Right renal cortex interstitium (tissue), 3 donors: ENCODE measurements around the gene SEMA4B. TPM values are rescaled to one million over a fixed set of nuclear protein-coding genes. Genes with fewer than 3 reads are reported as not detected.
"Not testable (repeated sequence)": the region's sequence is repeated elsewhere in the genome, so short reads cannot be mapped to it uniquely, and the experiment has no call there.

Source experiments
- DNase-seq, 3 donors: peaks; one replicate each; pipeline ENCODE4 v3.0.0-alpha.2; 2013; ENCODE audit warnings: low read depth in 3 of 3, low spot score in 2 of 3
- polyA plus RNA-seq, 3 donors: library from polyadenylated mRNA; unstranded; fragments of 120-200 nt; gene quantifications; one replicate each; pipeline ENCODE4 v1.2.1, GENCODE V29; 2013; ENCODE audit not compliant: insufficient read length in 3 of 3

SEMA4B gene
- polyA plus RNA-seq = 10 to 100 TPM; 32.3 to 39.4 (median 33.0) TPM

GRCh38 chr15:90201130-90201943 lies at the start of gene SEMA4B:
SEMA4B (plus strand) TSS chr15:90201330; CDS start chr15:90201579, 249 bp downstream.
- DNase-seq = no peak

DNA sequence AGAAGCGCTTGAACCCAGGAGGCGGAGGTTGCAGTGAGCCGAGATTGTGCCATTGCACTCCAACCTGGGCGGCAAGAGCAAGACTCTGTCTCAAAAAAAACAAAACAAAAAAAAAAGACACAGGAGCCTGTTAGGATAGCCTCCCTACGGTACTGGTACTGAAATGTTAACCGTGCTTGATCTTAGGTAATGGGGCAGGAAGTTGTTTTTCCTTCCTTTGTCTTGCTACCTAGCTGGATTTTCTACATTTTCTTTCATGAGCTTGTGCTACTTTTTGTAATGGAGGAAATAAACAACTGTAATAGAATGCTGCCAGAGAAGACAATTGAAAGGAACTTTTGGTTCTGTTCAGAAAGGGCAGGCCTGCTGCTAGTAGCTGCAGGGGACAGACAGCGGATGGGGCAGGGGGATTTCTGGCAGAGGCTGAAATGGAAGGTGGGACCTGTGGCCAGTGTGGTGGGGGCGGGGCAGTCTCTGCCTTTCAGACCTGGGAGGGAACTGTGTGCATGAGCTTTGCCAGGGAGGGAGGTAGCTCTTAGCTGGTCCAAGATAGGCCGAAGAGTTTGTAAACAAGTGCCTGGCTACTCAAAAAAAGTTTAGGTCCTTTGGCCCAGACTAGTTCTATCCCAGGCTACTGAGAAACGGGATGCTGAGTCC lies 49.0 kb upstream of the SEMA4B start:
- DNase-seq = no peak

DNA sequence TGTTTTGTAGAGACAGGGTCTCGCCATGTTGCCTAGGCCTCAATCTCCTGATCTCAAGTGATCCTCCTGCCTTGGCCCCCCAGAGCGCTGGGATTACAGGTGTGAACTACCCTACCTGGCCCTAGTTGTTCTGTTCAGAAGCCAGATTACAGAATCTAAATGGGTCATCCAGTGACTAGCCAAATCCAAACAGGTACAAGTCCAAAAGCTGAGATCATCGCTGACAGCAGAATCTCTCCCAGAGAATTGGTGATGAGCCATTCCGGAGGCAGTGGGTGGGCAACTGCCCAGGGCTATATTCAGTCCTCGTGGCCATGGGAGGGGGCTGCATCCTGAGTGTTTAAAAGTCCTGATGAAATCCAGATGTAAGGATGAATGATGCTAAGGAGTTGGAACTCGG lies 47.5 kb upstream of the SEMA4B start:
- no peak for DNase-seq

DNA sequence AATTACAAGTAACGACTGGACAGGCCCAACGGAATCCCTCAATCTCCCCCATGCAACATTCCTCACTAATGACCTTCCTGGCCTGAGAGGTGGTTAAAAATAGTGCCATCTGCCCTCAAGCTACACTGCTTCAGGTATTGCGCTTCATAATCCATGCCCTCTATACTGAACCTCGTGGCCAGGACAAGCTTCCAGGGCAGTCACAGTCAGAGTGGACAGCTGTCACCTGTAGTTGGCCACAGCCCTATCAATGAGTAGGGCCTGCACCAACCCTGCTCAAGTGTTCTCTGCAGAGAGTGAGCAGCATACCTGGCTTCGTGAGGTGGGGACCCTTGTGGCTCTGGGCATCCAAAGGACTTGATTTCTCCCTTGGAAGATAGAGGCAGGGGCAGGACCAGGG lies 46.9 kb upstream of the SEMA4B start:
- DNase-seq = no peak

- DNase-seq = no peak
Measured at GRCh38 chr15:90154861-90155626, 46.1 kb upstream of the SEMA4B start.

- DNase-seq = no peak
Measured at GRCh38 chr15:90159213-90159612, 41.9 kb upstream of the SEMA4B start.

- no peak for DNase-seq
Measured at GRCh38 chr15:90160781-90161727, 40.1 kb upstream of the SEMA4B start.

DNA sequence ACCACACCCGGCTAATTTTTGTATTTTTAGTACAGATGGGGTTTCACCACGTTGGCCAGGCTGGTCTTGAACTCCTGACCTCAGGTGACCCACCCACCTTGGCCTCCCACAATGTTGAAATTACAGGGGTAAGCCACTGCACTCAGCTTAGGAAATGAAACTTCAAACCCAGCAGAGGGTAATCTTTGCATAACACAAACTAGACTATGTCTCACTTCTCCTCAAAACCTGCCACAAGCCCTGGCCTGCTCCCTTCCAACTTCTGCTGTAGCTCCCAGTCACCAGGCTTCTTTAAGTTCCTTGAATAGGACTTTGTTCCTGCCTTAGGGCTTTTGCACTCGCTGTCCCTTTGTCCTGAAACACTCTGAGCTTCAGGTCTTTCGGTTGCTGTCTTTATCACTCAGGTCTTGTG lies 39.2 kb upstream of the SEMA4B start:
- DNase-seq = no peak

GRCh38 chr15:90162956-90163355 lies 38.2 kb upstream of the SEMA4B start:
- DNase-seq = no peak

DNA sequence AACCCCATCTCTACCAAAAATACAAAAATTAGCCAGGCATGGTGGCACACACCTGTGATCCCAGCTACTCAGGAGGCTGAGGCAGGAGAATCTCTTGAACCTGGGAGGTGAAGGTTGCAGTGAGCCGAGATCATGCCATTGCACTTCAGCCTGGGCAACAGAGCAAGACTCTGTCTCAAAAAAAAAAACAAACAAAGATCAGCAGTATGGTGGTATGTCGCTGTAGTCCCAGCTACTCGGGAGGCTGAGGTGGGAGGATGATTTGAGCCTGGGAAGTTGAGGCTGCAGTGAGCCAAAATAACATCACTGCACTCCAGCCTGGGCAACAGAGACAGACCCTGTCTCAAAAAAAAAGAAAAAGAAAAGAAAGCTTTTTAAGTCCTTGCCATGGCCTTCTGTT lies 36.9 kb upstream of the SEMA4B start:
- DNase-seq = not testable (repeated sequence)

- DNase-seq = no peak
Measured at GRCh38 chr15:90165157-90165556, 36.0 kb upstream of the SEMA4B start.

DNA sequence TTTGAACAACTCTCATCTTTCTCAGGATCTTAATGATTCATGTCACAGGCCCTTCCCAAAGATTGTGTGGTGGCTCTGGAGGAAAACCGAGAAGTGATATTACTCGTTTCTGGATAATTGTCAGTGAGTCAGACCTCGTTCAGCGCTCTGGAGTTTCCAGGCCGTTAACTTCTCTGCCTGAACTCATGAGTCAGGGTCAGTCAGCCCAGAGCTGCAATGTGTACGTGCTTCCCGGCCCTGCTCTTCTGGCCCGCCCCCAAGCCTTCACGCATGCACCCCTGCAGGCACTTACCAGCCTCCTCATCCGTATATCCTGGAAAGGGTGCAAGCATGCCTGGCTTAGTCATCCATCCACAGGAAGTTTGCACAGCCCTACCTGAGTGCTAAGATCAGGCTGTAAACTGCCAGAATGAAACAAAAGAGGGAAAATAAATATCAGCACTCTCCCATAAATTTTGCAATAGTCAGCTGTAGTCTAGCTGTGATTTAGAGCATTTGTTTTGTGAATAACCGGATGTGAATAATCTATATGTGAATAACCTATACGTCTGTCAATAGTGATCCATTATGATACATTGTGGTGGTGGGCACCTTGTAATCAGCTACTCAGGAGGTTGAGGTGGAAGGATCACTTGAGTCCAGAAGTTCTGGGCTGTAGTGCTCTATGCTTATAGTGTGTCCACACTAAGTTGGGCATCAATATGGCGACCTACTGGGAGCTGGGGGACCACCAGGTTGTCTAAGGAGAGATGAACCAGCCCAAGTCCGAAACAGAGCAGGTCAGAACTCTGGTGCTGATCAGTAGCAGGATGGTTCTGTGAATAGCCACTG lies 35.3 kb upstream of the SEMA4B start:
- no peak for DNase-seq

- DNase-seq = no peak
Measured at GRCh38 chr15:90167121-90167520, 34.0 kb upstream of the SEMA4B start.

DNA sequence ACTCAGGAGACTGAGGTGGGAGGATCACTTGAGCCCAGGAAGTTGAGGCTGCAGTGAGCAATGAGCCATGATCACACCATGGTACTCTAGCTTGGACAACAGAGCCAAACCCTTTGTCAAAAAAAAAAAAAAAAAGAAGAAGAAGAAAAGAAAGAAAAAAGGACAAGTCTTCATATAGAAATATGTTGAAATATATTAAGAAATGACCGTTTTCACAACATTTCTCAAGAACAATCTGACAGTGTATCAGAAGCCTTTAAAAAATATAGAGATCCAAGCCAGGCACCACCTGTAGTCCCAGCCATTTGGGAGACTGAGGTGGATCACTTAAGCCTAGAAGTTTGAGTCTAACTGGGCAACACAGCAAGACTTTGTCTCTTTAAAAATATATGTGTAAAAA lies 29.5 kb upstream of the SEMA4B start:
- DNase-seq = no peak

- DNase-seq = no peak
Measured at GRCh38 chr15:90173372-90173771, 27.8 kb upstream of the SEMA4B start.

GRCh38 chr15:90174140-90174875 lies 26.8 kb upstream of the SEMA4B start:
- DNase-seq = no peak

- DNase-seq = no peak
Measured at GRCh38 chr15:90177012-90177411, 24.1 kb upstream of the SEMA4B start.
